Measurements from ENCODE around the gene CPNE5.

The CPNE5 gene

DNA sequence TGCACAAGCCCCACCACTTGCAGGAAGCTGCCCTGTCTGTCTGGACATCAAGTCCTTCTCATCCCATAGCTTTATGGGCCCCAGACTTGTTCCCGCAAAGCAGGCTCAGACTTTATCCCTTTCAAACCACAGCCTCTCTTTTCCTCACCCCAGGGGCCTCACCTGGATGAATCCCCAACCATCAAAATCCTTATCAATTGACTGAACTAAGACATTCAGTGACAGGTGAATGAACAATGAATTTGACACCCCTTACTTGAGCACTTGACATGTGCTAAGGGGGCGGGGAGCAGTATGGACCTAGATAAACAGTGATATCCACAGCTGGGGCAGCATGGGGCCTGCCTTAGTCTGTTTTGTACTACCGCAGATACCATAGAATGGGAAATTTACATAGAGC lies 136.6 kb downstream of the CPNE5 start:
- WGBS, 2 experiments, result 90 to 95% methylated on average over 3 of the region's 3 CpGs
- no peak overlapping the region for H3K27ac ChIP-seq (ENCODE audit: insufficient read depth, low read depth, low read length, poor library complexity, severe bottlenecking)
- no peaks in the 10 kb centered on the region for H3K36me3 ChIP-seq (ENCODE audit: control insufficient read depth, insufficient read depth, low read length)
- no peaks in the 10 kb centered on the region for H3K4me1 ChIP-seq (ENCODE audit: control insufficient read depth, insufficient read depth, low read length)
- no peaks in the 10 kb centered on the region for H3K9me3 ChIP-seq (ENCODE audit: control insufficient read depth, low read length)
- H3K27me3 ChIP-seq (ENCODE audit: control insufficient read depth, insufficient read depth, low read length, poor library complexity, severe bottlenecking), result no peaks in the 10 kb centered on the region
- H3K4me3 ChIP-seq (ENCODE audit: insufficient read depth, low read depth, low read length), result no peak overlapping the region

DNA sequence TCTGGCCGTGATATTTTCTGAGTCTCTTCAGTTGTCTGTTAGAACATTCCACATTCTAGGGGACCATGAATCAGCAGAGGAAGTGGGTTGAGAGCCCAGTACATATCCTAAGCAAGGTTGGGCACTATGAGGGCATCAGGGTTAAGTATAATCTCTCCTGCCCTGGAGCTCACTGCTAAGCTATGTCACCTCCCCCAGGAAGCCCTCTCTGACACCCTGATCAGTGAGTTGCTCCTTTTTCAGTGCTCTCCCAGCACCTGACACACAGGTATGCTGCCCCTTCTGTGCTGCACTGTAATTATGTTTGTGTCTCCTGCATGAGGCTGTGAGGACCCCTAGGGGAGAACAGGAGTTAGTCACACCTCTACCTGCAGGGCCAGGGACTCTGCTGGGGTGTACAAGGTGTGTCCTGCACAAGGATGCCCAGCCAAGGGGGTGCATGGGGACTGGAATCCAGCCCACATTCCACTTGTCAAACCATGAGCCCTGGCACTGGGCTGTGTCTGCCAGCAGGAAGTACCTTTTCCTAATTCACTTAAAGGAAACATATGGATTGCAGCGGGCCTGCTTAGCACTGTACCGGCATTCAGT lies 137.7 kb downstream of the CPNE5 start:
- Histone ChIP-seq H3K9me3 (ENCODE audit: control insufficient read depth, low read length) (no peaks in the 10 kb centered on the region), H3K27me3 (ENCODE audit: control insufficient read depth, insufficient read depth, low read length, poor library complexity, severe bottlenecking) (no peaks in the 10 kb centered on the region), H3K36me3 (ENCODE audit: control insufficient read depth, insufficient read depth, low read length) (no peaks in the 10 kb centered on the region), H3K4me1 (ENCODE audit: control insufficient read depth, insufficient read depth, low read length) (no peaks in the 10 kb centered on the region), H3K4me3 (ENCODE audit: insufficient read depth, low read depth, low read length) (no peak overlapping the region), H3K27ac (ENCODE audit: insufficient read depth, low read depth, low read length, poor library complexity, severe bottlenecking) (no peak overlapping the region)
- WGBS, 2 experiments, result 86 to 94% methylated on average over 3 of the region's 3 CpGs

- WGBS, 2 experiments, result 91 to 93% methylated on average over 3 of the region's 3 CpGs
- no peaks in the 10 kb centered on the region for H3K9me3 ChIP-seq (ENCODE audit: control insufficient read depth, low read length)
- H3K27ac ChIP-seq (ENCODE audit: insufficient read depth, low read depth, low read length, poor library complexity, severe bottlenecking), result no peak overlapping the region
- no peaks in the 10 kb centered on the region for H3K36me3 ChIP-seq (ENCODE audit: control insufficient read depth, insufficient read depth, low read length)
- no peaks in the 10 kb centered on the region for H3K4me1 ChIP-seq (ENCODE audit: control insufficient read depth, insufficient read depth, low read length)
- no peaks in the 10 kb centered on the region for H3K27me3 ChIP-seq (ENCODE audit: control insufficient read depth, insufficient read depth, low read length, poor library complexity, severe bottlenecking)
- no peak overlapping the region for H3K4me3 ChIP-seq (ENCODE audit: insufficient read depth, low read depth, low read length)
Measured at GRCh38 chr6:36700831-36701230, 138.4 kb downstream of the CPNE5 start.

- Histone ChIP-seq H3K27me3 (ENCODE audit: control insufficient read depth, insufficient read depth, low read length, poor library complexity, severe bottlenecking) (no peaks in the 10 kb centered on the region), H3K36me3 (ENCODE audit: control insufficient read depth, insufficient read depth, low read length) (no peaks in the 10 kb centered on the region), H3K4me1 (ENCODE audit: control insufficient read depth, insufficient read depth, low read length) (no peaks in the 10 kb centered on the region), H3K4me3 (ENCODE audit: insufficient read depth, low read depth, low read length) (no peak overlapping the region), H3K9me3 (ENCODE audit: control insufficient read depth, low read length) (no peaks in the 10 kb centered on the region), H3K27ac (ENCODE audit: insufficient read depth, low read depth, low read length, poor library complexity, severe bottlenecking) (no peak overlapping the region)
- 89 to 92% methylated on average over 7 of the region's 7 CpGs for WGBS, 2 experiments
Measured at GRCh38 chr6:36700071-36700812, 139.0 kb downstream of the CPNE5 start.

DNA sequence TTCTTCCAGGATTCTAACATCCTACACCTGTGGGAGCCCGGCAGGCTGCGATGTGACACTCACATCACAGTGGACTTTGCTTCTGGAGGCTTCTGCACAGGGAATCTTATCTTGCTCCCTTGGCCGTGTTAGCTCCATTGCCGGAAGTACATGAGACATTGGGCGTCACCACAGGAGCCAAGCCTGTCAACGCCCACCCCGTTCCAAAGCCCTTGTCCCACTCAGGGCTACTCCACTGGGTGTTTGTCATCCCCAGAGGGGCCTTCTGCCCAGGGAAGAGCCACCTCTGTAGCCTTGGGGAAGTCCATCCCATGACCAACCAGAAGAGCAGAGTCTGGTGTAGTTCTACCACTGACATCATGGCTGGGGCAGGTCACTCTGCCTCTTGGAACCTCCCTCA lies 139.9 kb downstream of the CPNE5 start:
- Histone ChIP-seq H3K9me3 (ENCODE audit: control insufficient read depth, low read length) (no peaks in the 10 kb centered on the region), H3K27ac (ENCODE audit: insufficient read depth, low read depth, low read length, poor library complexity, severe bottlenecking) (no peak overlapping the region)

GRCh38 chr6:36698871-36699271 lies 140.4 kb downstream of the CPNE5 start:
- no peaks in the 10 kb centered on the region for H3K9me3 ChIP-seq (ENCODE audit: control insufficient read depth, low read length)
- 87 to 89% methylated on average over 8 of the region's 8 CpGs for WGBS, 2 experiments
- no peaks in the 10 kb centered on the region for H3K27me3 ChIP-seq (ENCODE audit: control insufficient read depth, insufficient read depth, low read length, poor library complexity, severe bottlenecking)
- H3K27ac ChIP-seq (ENCODE audit: insufficient read depth, low read depth, low read length, poor library complexity, severe bottlenecking), result no peak overlapping the region
- H3K4me3 ChIP-seq (ENCODE audit: insufficient read depth, low read depth, low read length), result no peak overlapping the region
- no peaks in the 10 kb centered on the region for H3K4me1 ChIP-seq (ENCODE audit: control insufficient read depth, insufficient read depth, low read length)
- no peaks in the 10 kb centered on the region for H3K36me3 ChIP-seq (ENCODE audit: control insufficient read depth, insufficient read depth, low read length)

More for the DNA sequence above, 139.9 kb downstream of the CPNE5 start:
- no peaks in the 10 kb centered on the region for H3K4me1 ChIP-seq (ENCODE audit: control insufficient read depth, insufficient read depth, low read length)
- no peaks in the 10 kb centered on the region for H3K27me3 ChIP-seq (ENCODE audit: control insufficient read depth, insufficient read depth, low read length, poor library complexity, severe bottlenecking)
- no peak overlapping the region for H3K4me3 ChIP-seq (ENCODE audit: insufficient read depth, low read depth, low read length)
- no peaks in the 10 kb centered on the region for H3K36me3 ChIP-seq (ENCODE audit: control insufficient read depth, insufficient read depth, low read length)
- WGBS, 2 experiments, result 91 to 92% methylated on average over 7 of the region's 7 CpGs

DNA sequence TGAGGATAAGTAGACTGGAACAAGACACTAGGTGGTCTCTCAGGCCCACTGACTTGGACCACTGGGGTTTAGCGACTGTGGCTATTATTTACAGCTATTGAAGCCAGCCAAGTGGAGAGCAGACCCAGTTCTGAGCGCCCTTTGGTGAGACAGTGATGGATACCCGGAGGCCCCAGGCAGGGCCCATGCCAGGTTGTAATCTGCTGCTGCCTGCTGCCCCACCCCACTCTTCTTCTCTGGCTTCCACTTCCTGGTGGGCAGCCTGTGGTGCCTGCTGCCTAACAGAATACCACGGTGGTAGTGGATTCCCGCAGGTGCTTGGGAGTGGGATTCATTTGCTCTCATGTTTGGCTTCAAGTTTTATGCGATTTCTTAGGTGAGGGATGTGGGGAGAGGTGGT lies 141.0 kb downstream of the CPNE5 start:
- Histone ChIP-seq H3K27me3 (ENCODE audit: control insufficient read depth, insufficient read depth, low read length, poor library complexity, severe bottlenecking) (no peaks in the 10 kb centered on the region), H3K27ac (ENCODE audit: insufficient read depth, low read depth, low read length, poor library complexity, severe bottlenecking) (no peak overlapping the region), H3K4me3 (ENCODE audit: insufficient read depth, low read depth, low read length) (no peak overlapping the region), H3K9me3 (ENCODE audit: control insufficient read depth, low read length) (no peaks in the 10 kb centered on the region), H3K36me3 (ENCODE audit: control insufficient read depth, insufficient read depth, low read length) (no peaks in the 10 kb centered on the region), H3K4me1 (ENCODE audit: control insufficient read depth, insufficient read depth, low read length) (no peaks in the 10 kb centered on the region)
- WGBS, 2 experiments, result 92 to 93% methylated on average over 6 of the region's 6 CpGs

DNA sequence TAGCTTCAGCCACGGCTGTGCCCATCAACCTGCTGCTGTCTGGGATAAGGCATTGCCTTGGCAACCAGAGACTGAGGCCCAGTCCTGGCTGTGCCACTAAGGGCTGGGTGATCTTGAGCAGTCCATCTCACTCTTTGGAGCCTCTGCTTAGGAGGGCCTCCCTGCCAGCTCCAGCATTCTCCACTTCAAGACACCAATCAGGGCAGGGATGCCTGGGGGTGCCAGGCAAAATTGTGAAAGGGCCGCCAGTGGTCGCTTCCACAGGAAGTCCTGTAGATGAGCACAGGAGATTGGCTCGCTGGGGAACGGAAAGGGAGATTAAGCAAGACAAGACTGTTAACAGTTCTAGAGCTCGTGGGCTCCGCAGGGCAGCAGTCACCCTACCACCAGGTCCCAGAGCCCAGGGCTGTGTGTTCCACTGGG lies 141.8 kb downstream of the CPNE5 start, which contains the start of gene RAB44:
RAB44 (plus strand) TSS at position 346 of the 423 bp plus-strand sequence. CDS start 6,410 bp downstream, outside the sequence.
- no peak within 1 kb of the TSS for H3K27ac ChIP-seq (ENCODE audit: insufficient read depth, low read depth, low read length, poor library complexity, severe bottlenecking)
- WGBS, 2 experiments, result 89 to 91% methylated on average over 7 of the region's 7 CpGs

GRCh38 chr6:36695414-36695813 lies 143.8 kb downstream of the CPNE5 start:
- no peak overlapping the region for H3K27ac ChIP-seq (ENCODE audit: insufficient read depth, low read depth, low read length, poor library complexity, severe bottlenecking)
- 92 to 97% methylated on average over 2 of the region's 2 CpGs for WGBS, 2 experiments
- H3K9me3 ChIP-seq (ENCODE audit: control insufficient read depth, low read length), result no peaks in the 10 kb centered on the region
- no peaks in the 10 kb centered on the region for H3K4me1 ChIP-seq (ENCODE audit: control insufficient read depth, insufficient read depth, low read length)
- H3K4me3 ChIP-seq (ENCODE audit: insufficient read depth, low read depth, low read length), result no peak overlapping the region
- no peaks in the 10 kb centered on the region for H3K27me3 ChIP-seq (ENCODE audit: control insufficient read depth, insufficient read depth, low read length, poor library complexity, severe bottlenecking)
- H3K36me3 ChIP-seq (ENCODE audit: control insufficient read depth, insufficient read depth, low read length), result no peaks in the 10 kb centered on the region

More for the DNA sequence above, 141.8 kb downstream of the CPNE5 start, which contains the start of gene RAB44:
- no peaks in the 10 kb centered on the region for H3K4me1 ChIP-seq (ENCODE audit: control insufficient read depth, insufficient read depth, low read length)
- no peaks in the 10 kb centered on the region for H3K36me3 ChIP-seq (ENCODE audit: control insufficient read depth, insufficient read depth, low read length)
- no peaks in the 10 kb centered on the region for H3K9me3 ChIP-seq (ENCODE audit: control insufficient read depth, low read length)
- no peaks in the 10 kb centered on the region for H3K27me3 ChIP-seq (ENCODE audit: control insufficient read depth, insufficient read depth, low read length, poor library complexity, severe bottlenecking)
- H3K4me3 ChIP-seq (ENCODE audit: insufficient read depth, low read depth, low read length), result no peak within 1 kb of the TSS

- 91 to 93% methylated on average over 6 of the region's 6 CpGs for WGBS, 2 experiments
- H3K27ac ChIP-seq (ENCODE audit: insufficient read depth, low read depth, low read length, poor library complexity, severe bottlenecking), result no peak overlapping the region
- H3K9me3 ChIP-seq (ENCODE audit: control insufficient read depth, low read length), result no peaks in the 10 kb centered on the region
- no peaks in the 10 kb centered on the region for H3K4me1 ChIP-seq (ENCODE audit: control insufficient read depth, insufficient read depth, low read length)
- H3K36me3 ChIP-seq (ENCODE audit: control insufficient read depth, insufficient read depth, low read length), result no peaks in the 10 kb centered on the region
- H3K4me3 ChIP-seq (ENCODE audit: insufficient read depth, low read depth, low read length), result no peak overlapping the region
- H3K27me3 ChIP-seq (ENCODE audit: control insufficient read depth, insufficient read depth, low read length, poor library complexity, severe bottlenecking), result no peaks in the 10 kb centered on the region
Measured at GRCh38 chr6:36694616-36695015, 144.6 kb downstream of the CPNE5 start.

Data from ectodermal cell (in vitro differentiated cells).